Activated naive CD8-positive, alpha-beta T cell treated with anti-CD3 and anti-CD28 coated beads, Interleukin-2, amount 50 U/mL, for 24 hours (primary cell): ENCODE data around the gene ZNF670.

Experiments
- ATAC-seq: fragments of 150-1000 bp; cut with Tn5 transposase; one replicate; pipeline ENCODE4 v1.10.0; 2021
- DNase-seq: peaks from one replicate; pipeline ENCODE4 v3.0.0; 2021
- H3K27ac Mint-ChIP-seq: one replicate; pipeline ENCODE4 v1.8.0; 2021; ENCODE audit warnings: mild to moderate bottlenecking, mixed read lengths
- H3K27me3 Mint-ChIP-seq: one replicate; pipeline ENCODE4 v1.8.0; 2021; ENCODE audit warnings: mixed read lengths
- H3K36me3 Mint-ChIP-seq: one replicate; pipeline ENCODE4 v1.8.0; 2021; ENCODE audit warnings: low read depth, mixed read lengths
- H3K4me1 Mint-ChIP-seq: one replicate; pipeline ENCODE4 v1.8.0; 2021; ENCODE audit warnings: mixed read lengths
- H3K4me3 Mint-ChIP-seq: one replicate; pipeline ENCODE4 v1.8.0; 2021; ENCODE audit warnings: mild to moderate bottlenecking, moderate library complexity, mixed read lengths
- H3K9me3 Mint-ChIP-seq: one replicate; pipeline ENCODE4 v1.8.0; 2021; ENCODE audit warnings: mixed read lengths

The ZNF670 gene

GRCh38 chr1:247111700-247112478 is 33.3 kb upstream of the ZNF670 start:
- no peaks in the 10 kb centered on the region for H3K36me3 Mint-ChIP-seq
- peaks cover 4% of the 10 kb centered on the region for H3K9me3 Mint-ChIP-seq
- H3K4me1 Mint-ChIP-seq, result peaks cover 10% of the 10 kb centered on the region
- H3K27ac Mint-ChIP-seq, result no peak overlapping the region
- peaks cover 46% of the 10 kb centered on the region for H3K27me3 Mint-ChIP-seq
- no peak overlapping the region for H3K4me3 Mint-ChIP-seq
- DNase-seq (no peak), ATAC-seq (peak; percentile 14)

- no peak for DNase-seq
- Mint-ChIP-seq H3K27me3 (peaks cover 46% of the 10 kb centered on the region), H3K27ac (no peak overlapping the region), H3K9me3 (peaks cover 4% of the 10 kb centered on the region), H3K4me3 (peak overlapping the region; percentile 77), H3K4me1 (peaks cover 10% of the 10 kb centered on the region), H3K36me3 (no peaks in the 10 kb centered on the region)
- ATAC-seq, result peak; percentile 13
Measured at GRCh38 chr1:247111259-247111699, 32.7 kb upstream of the ZNF670 start.

- Mint-ChIP-seq H3K27ac (peak overlapping the region; percentile 24), H3K36me3 (no peaks in the 10 kb centered on the region), H3K27me3 (peaks cover 46% of the 10 kb centered on the region), H3K9me3 (peaks cover 4% of the 10 kb centered on the region), H3K4me3 (peak overlapping the region; percentile 77), H3K4me1 (peaks cover 10% of the 10 kb centered on the region)
- DNase-seq (peak; percentile 25), ATAC-seq (peak; percentile 31)
Measured at GRCh38 chr1:247110627-247111258, 32.1 kb upstream of the ZNF670 start.

GRCh38 chr1:247107694-247108093 is 29.1 kb upstream of the ZNF670 start:
- Mint-ChIP-seq H3K27ac (no peak overlapping the region), H3K36me3 (peaks cover 10% of the 10 kb centered on the region), H3K27me3 (peaks cover 43% of the 10 kb centered on the region), H3K4me1 (peaks cover 23% of the 10 kb centered on the region), H3K9me3 (peaks cover 15% of the 10 kb centered on the region), H3K4me3 (no peak overlapping the region)
- DNase-seq, result no peak
- no peak for ATAC-seq

GRCh38 chr1:247105966-247106365 is 27.4 kb upstream of the ZNF670 start:
- peaks cover 36% of the 10 kb centered on the region for H3K27me3 Mint-ChIP-seq
- H3K36me3 Mint-ChIP-seq, result peaks cover 27% of the 10 kb centered on the region
- no peak overlapping the region for H3K27ac Mint-ChIP-seq
- ATAC-seq, result no peak
- peaks cover 29% of the 10 kb centered on the region for H3K9me3 Mint-ChIP-seq
- H3K4me1 Mint-ChIP-seq, result peaks cover 24% of the 10 kb centered on the region
- no peak overlapping the region for H3K4me3 Mint-ChIP-seq
- no peak for DNase-seq

- Mint-ChIP-seq H3K36me3 (peaks cover 37% of the 10 kb centered on the region), H3K4me3 (no peak overlapping the region), H3K9me3 (peaks cover 37% of the 10 kb centered on the region), H3K27ac (no peak overlapping the region), H3K27me3 (peaks cover 31% of the 10 kb centered on the region), H3K4me1 (peaks cover 17% of the 10 kb centered on the region)
- no peak for DNase-seq
- no peak for ATAC-seq
Measured at GRCh38 chr1:247104965-247105364, 26.4 kb upstream of the ZNF670 start.

GRCh38 chr1:247103859-247104591 is 25.4 kb upstream of the ZNF670 start, which contains the start of gene ZNF669:
TSS of gene ZNF669 (minus strand) at chr1:247104356. CDS start at chr1:247104199, 157 bp downstream.
- H3K9me3 Mint-ChIP-seq, result peaks cover 33% of the 10 kb centered on the region
- peaks cover 15% of the 10 kb centered on the region for H3K4me1 Mint-ChIP-seq
- DNase-seq (peak; percentile 92), ATAC-seq (peak; percentile 100)
- peak within 1 kb of the TSS; percentile 79 for H3K27ac Mint-ChIP-seq
- H3K36me3 Mint-ChIP-seq, result peaks cover 44% of the 10 kb centered on the region
- peak within 1 kb of the TSS; percentile 87 for H3K4me3 Mint-ChIP-seq
- H3K27me3 Mint-ChIP-seq, result peaks cover 22% of the 10 kb centered on the region

- Mint-ChIP-seq H3K36me3 (peaks cover 59% of the 10 kb centered on the region), H3K27ac (no peak overlapping the region), H3K4me1 (peaks cover 15% of the 10 kb centered on the region), H3K27me3 (peaks cover 8% of the 10 kb centered on the region), H3K4me3 (peak overlapping the region; percentile 40), H3K9me3 (peaks cover 46% of the 10 kb centered on the region)
- no peak for ATAC-seq
- DNase-seq, result no peak
Measured at GRCh38 chr1:247102381-247102780, 23.8 kb upstream of the ZNF670 start.

- DNase-seq (no peak), ATAC-seq (no peak)
- H3K27me3 Mint-ChIP-seq, result peaks cover 6% of the 10 kb centered on the region
- no peak overlapping the region for H3K4me3 Mint-ChIP-seq
- H3K36me3 Mint-ChIP-seq, result peaks cover 75% of the 10 kb centered on the region
- no peak overlapping the region for H3K27ac Mint-ChIP-seq
- H3K9me3 Mint-ChIP-seq, result peaks cover 62% of the 10 kb centered on the region
- H3K4me1 Mint-ChIP-seq, result peaks cover 15% of the 10 kb centered on the region
Measured at GRCh38 chr1:247100676-247101279, 22.2 kb upstream of the ZNF670 start.

- Mint-ChIP-seq H3K9me3 (peaks cover 52% of the 10 kb centered on the region), H3K36me3 (peaks cover 60% of the 10 kb centered on the region), H3K4me3 (no peak overlapping the region), H3K27me3 (no peaks in the 10 kb centered on the region), H3K4me1 (no peaks in the 10 kb centered on the region), H3K27ac (no peak overlapping the region)
- ATAC-seq, result no peak
- DNase-seq, result no peak
Measured at GRCh38 chr1:247096958-247097357, 18.3 kb upstream of the ZNF670 start.

GRCh38 chr1:247096544-247096943 is 17.9 kb upstream of the ZNF670 start:
- no peak overlapping the region for H3K27ac Mint-ChIP-seq
- H3K4me1 Mint-ChIP-seq, result no peaks in the 10 kb centered on the region
- peaks cover 56% of the 10 kb centered on the region for H3K36me3 Mint-ChIP-seq
- ATAC-seq, result no peak
- H3K27me3 Mint-ChIP-seq, result no peaks in the 10 kb centered on the region
- DNase-seq, result no peak
- H3K4me3 Mint-ChIP-seq, result no peak overlapping the region
- H3K9me3 Mint-ChIP-seq, result peaks cover 49% of the 10 kb centered on the region

- H3K4me3 Mint-ChIP-seq, result no peak overlapping the region
- H3K9me3 Mint-ChIP-seq, result peaks cover 47% of the 10 kb centered on the region
- peaks cover 52% of the 10 kb centered on the region for H3K36me3 Mint-ChIP-seq
- ATAC-seq (no peak), DNase-seq (no peak)
- H3K27me3 Mint-ChIP-seq, result no peaks in the 10 kb centered on the region
- no peak overlapping the region for H3K27ac Mint-ChIP-seq
- no peaks in the 10 kb centered on the region for H3K4me1 Mint-ChIP-seq
Measured at GRCh38 chr1:247096112-247096511, 17.5 kb upstream of the ZNF670 start.

- no peaks in the 10 kb centered on the region for H3K27me3 Mint-ChIP-seq
- H3K9me3 Mint-ChIP-seq, result peaks cover 7% of the 10 kb centered on the region
- H3K4me1 Mint-ChIP-seq, result no peaks in the 10 kb centered on the region
- DNase-seq (no peak), ATAC-seq (peak; percentile 54)
- no peaks in the 10 kb centered on the region for H3K36me3 Mint-ChIP-seq
- no peak overlapping the region for H3K27ac Mint-ChIP-seq
- no peak overlapping the region for H3K4me3 Mint-ChIP-seq
Measured at GRCh38 chr1:247090455-247090854, 11.8 kb upstream of the ZNF670 start.

- Mint-ChIP-seq H3K27ac (no peak overlapping the region), H3K4me3 (no peak overlapping the region), H3K36me3 (peaks cover 2% of the 10 kb centered on the region), H3K4me1 (no peaks in the 10 kb centered on the region), H3K9me3 (peaks cover 10% of the 10 kb centered on the region), H3K27me3 (peaks cover 2% of the 10 kb centered on the region)
- no peak for ATAC-seq
- DNase-seq, result no peak
Measured at GRCh38 chr1:247089616-247090375, 11.2 kb upstream of the ZNF670 start.
